AG04449 (cell line): Measurements from ENCODE around the gene IGF2BP3.

Source experiments
- CTCF ChIA-PET: fragments of 350-600 bp; formaldehyde crosslinking; extraction: SDS; loops from one replicate; lab custom pipeline; 2021; ENCODE audit warnings: antibody characterized with exemption; lab: Yijun Ruan, JAX
- POLR2A ChIA-PET: fragments of 400-600, 350-600 bp; formaldehyde crosslinking; extraction: SDS; loops from one replicate; lab custom pipeline; 2020; ENCODE audit warnings: antibody characterized with exemption, inconsistent platforms; lab: Yijun Ruan, JAX
- DNase-seq: peaks from one replicate; pipeline ENCODE4 v3.0.0-alpha.2; 2010; ENCODE audit warnings: low read depth, low spot score
- H3K4me3 ChIP-seq: 2 replicates; pipeline ENCODE4 v1.5.1; 2011; ENCODE audit warnings: low read depth, mild to moderate bottlenecking, control low read depth, low read length
- TF ChIP-seq, protein P1 (sequence below): IDR thresholded peaks from one replicate; pipeline ENCODE4 v1.5.1; 2011; ENCODE audit warnings: mild to moderate bottlenecking, moderate library complexity, low read length, control low read depth, inconsistent platforms; ENCODE audit not compliant: insufficient read depth; ENCODE audit errors: missing control alignments

IGF2BP3 gene

DNA sequence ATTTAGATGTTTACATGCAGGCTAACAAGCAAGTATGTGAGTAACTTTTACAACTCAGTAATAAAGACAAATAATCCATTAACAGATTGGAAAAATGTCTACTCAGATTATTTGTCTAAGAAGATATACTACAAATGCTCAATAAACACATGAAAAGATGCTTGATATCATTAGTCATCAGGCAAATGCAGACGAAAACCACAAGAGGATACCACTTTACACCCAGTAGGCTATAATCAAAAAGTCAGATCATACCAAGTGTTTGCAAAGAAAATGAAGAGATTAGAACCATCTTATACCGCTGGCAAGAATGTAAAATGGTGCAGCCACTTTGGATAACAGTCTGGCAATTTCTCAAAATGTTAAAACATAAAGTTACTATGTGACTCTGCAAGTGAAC is 87.1 kb downstream of the IGF2BP3 start:
- ChIA-PET POLR2A (no interaction called here), CTCF (no interaction called here)
- H3K4me3 ChIP-seq: no peak overlapping the region
- peak; percentile 16 for DNase-seq
- TF ChIP-seq, protein P1, sequence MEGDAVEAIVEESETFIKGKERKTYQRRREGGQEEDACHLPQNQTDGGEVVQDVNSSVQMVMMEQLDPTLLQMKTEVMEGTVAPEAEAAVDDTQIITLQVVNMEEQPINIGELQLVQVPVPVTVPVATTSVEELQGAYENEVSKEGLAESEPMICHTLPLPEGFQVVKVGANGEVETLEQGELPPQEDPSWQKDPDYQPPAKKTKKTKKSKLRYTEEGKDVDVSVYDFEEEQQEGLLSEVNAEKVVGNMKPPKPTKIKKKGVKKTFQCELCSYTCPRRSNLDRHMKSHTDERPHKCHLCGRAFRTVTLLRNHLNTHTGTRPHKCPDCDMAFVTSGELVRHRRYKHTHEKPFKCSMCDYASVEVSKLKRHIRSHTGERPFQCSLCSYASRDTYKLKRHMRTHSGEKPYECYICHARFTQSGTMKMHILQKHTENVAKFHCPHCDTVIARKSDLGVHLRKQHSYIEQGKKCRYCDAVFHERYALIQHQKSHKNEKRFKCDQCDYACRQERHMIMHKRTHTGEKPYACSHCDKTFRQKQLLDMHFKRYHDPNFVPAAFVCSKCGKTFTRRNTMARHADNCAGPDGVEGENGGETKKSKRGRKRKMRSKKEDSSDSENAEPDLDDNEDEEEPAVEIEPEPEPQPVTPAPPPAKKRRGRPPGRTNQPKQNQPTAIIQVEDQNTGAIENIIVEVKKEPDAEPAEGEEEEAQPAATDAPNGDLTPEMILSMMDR: no peak

DNA sequence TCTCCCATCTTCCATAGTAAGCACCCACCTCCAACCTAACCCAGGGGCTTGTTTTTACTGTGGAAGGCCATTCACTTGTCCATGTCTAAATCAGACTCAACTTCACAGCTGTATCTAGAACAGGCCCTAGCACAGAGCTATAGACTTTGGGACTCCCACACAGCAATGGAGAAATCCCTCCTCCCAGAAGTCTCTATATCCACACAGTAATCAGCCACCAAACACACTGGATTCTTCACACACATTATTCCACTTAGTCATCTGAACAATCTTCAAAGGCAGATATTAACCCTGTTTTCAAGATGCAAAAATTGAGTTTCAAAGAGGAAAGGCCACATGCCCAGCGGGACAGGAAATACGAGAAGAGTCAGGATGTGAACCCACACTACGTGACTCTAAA is 89.3 kb downstream of the IGF2BP3 start:
- ChIA-PET POLR2A (no interaction called here), CTCF (interaction anchor here (1.0 to 2.1 kb wide), 4 partner anchors 23 to 165 kb away, joined by 3 to 10 read pairs (median 4); no protein-coding TSS in a partner anchor)
- DNase-seq: no peak
- TF ChIP-seq, protein P1: no peak
- H3K4me3 ChIP-seq: no peak overlapping the region

DNA sequence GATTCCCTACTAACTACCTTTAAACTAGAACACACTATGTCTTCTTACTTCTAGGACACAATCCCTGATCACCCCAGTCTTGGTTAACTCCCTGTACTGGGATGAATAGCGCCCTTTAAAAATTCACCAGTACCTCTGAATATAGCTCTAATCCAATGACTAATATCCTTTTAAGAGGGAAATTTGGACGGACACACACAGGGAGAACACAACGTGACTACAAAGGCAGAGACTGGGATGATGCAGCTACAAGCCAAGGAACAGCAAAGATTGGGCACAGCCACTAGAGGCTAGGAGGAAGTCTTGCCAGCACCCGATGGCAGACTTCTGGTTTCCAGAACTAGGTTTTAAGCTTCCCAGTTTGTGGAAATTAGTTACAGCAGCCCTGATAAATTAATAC is 89.7 kb downstream of the IGF2BP3 start:
- DNase-seq: no peak
- no peak overlapping the region for H3K4me3 ChIP-seq
- TF ChIP-seq, protein P1: no peak
- POLR2A ChIA-PET: no interaction called here
- CTCF ChIA-PET: interaction anchor here (1.4 to 2.1 kb wide), 2 partner anchors 23 to 166 kb away, joined by 3 to 10 read pairs; no protein-coding TSS in a partner anchor

DNA sequence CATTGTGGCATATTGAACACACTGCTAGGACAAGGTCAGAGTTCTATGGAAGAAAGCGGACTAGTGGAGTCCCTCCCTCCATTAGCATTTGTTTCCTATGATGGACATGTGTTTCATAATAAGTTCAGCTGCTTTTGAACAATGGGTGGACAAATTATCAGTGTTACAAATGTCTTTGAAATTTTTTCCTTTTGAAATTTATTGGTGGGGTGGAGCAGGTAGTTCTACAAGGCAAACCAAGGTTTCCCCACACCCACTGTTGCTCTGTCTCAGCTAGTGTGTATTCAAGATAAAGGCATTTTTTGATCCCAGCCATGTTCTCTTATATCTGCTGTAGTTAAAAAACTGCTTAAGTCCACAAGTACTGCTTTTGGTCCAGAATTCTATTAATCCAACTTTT is 91.3 kb downstream of the IGF2BP3 start:
- TF ChIP-seq, protein P1: no peak
- CTCF ChIA-PET: interaction anchor here (0.7 to 1.1 kb wide), 4 partner anchors 12 to 107 kb away, joined by 3 read pairs; no protein-coding TSS in a partner anchor
- no peak overlapping the region for H3K4me3 ChIP-seq
- POLR2A ChIA-PET: no interaction called here
- DNase-seq: no peak

DNA sequence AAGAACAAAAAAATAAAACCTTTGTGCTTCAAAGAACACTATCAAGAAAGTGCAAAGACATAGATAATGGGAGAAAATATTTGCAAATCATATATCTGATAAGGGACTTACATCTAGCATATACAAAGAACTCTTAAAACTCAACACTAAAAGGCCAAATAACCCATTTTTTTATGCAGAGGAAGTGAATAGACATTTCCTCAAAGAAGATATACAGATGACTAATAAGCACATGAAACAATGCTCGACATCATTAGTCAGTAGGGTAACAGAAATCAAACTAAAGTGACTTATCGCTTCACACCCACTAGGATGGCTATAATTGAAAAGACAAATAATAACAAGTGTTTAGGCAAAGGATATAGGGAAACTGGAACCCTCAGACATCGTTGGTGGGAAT is 93.2 kb downstream of the IGF2BP3 start:
- POLR2A ChIA-PET: no interaction called here
- no peak for DNase-seq
- CTCF ChIA-PET: no interaction called here
- TF ChIP-seq, protein P1: no peak
- no peak overlapping the region for H3K4me3 ChIP-seq

DNA sequence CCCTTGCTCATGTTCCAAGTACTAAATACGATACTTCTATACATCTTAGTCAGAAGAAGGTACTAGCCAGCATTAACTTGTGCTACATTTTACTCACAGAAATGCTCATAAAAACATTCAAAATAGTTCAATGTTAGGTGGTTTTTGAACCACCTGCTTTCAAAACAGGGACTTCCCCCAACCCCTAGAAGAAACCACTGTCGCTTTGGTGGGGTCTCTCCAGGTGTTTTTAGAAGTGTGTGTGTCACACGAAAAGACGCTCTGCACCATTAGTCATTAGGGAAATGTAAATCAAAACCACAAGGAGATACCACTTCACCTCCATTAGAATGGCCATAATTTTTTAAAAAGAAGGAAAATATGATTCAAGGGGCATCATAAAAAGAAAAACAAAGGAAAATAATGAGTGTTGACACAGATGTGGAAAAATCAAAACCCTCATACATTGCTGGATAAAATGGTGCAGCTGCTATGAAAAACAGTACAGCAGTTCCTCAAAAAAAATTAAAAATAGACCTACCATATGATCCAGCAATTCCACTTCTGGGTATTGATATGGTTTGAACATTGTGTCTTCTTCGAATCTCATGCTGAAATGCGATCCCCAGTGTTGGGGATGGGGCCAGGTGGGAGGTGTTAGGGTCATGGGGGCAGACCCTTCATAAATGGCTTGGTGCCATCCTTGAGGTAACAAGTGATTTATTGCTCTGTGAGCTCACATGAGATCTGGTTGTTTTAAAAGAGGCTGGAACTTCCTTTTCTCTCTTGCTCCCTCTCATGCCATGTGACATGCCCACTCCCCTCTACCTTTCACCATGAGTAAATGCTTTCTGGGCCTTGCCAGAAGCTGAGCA is 96.9 kb downstream of the IGF2BP3 start:
- ChIA-PET POLR2A (no interaction called here), CTCF (interaction anchor here (0.8 to 2.1 kb wide), 2 partner anchors 8 to 16 kb away, joined by 3 to 8 read pairs; no protein-coding TSS in a partner anchor)
- TF ChIP-seq, protein P1: no peak
- no peak overlapping the region for H3K4me3 ChIP-seq
- no peak for DNase-seq
